Cardiac fibroblast (primary cell): Measurements from ENCODE around the gene IL1RN.
A peak's percentile ranks its signal among the peaks of the same experiment; 100 is the strongest.

Source experiments
- DNase-seq, 2 donors: peaks; one replicate each; pipeline versions ENCODE4 v3.0.0 to v3.0.0-alpha.2; 2010; ENCODE audit warnings: low read depth in 2 of 2
- H3K4me3 ChIP-seq, 2 donors: replicated peaks in 1 of 2; 1 replicate in 1 of 2; 2 replicates in 1 of 2; pipeline ENCODE4 v1.5.1; 2011; ENCODE audit warnings: low read depth in 2 of 2, low read length in 2 of 2, mild to moderate bottlenecking in 2 of 2, moderate library complexity in 1 of 2
- TF ChIP-seq, protein P1 (sequence below): IDR thresholded peaks from one replicate; pipeline ENCODE4 v1.5.1; 2011; ENCODE audit warnings: low read depth, mild to moderate bottlenecking, low read length, inconsistent platforms

Gene IL1RN, protein sequence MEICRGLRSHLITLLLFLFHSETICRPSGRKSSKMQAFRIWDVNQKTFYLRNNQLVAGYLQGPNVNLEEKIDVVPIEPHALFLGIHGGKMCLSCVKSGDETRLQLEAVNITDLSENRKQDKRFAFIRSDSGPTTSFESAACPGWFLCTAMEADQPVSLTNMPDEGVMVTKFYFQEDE

DNA sequence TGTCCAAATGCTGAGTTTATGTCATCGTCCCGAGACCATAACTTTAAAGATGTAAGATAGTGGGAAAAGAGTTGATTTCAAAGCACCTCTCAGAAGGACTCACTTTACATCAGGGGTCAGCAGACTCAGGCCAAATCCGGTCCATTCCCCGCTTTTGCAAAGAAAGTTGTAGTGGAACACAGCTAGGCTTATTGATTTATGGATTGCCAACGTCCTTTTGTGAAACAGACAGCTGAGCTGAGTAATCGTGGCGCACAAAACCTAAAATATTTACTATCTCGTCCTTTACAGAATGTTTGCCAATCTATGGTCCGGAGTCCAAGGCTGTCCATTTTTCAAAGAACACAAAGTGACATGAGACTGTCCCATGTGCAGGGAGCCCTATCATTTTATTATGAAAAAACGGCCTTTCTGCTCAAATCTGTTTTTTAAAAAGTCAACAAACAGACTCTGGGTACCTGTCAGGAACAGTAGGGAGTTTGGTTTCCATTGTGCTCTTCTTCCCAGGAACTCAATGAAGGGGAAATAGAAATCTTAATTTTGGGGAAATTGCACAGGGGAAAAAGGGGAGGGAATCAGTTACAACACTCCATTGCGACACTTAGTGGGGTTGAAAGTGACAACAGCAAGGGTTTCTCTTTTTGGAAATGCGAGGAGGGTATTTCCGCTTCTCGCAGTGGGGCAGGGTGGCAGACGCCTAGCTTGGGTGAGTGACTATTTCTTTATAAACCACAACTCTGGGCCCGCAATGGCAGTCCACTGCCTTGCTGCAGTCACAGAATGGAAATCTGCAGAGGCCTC is at the start of gene IL1RN:
Gene IL1RN, plus strand, starts transcription at position 754 of the 801 bp plus-strand sequence. Its CDS starts 27 bp downstream, at position 781.
- DNase-seq: no peak
- no peak within 1 kb of the TSS for H3K4me3 ChIP-seq
- TF ChIP-seq, protein P1, sequence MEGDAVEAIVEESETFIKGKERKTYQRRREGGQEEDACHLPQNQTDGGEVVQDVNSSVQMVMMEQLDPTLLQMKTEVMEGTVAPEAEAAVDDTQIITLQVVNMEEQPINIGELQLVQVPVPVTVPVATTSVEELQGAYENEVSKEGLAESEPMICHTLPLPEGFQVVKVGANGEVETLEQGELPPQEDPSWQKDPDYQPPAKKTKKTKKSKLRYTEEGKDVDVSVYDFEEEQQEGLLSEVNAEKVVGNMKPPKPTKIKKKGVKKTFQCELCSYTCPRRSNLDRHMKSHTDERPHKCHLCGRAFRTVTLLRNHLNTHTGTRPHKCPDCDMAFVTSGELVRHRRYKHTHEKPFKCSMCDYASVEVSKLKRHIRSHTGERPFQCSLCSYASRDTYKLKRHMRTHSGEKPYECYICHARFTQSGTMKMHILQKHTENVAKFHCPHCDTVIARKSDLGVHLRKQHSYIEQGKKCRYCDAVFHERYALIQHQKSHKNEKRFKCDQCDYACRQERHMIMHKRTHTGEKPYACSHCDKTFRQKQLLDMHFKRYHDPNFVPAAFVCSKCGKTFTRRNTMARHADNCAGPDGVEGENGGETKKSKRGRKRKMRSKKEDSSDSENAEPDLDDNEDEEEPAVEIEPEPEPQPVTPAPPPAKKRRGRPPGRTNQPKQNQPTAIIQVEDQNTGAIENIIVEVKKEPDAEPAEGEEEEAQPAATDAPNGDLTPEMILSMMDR: no peak

DNA sequence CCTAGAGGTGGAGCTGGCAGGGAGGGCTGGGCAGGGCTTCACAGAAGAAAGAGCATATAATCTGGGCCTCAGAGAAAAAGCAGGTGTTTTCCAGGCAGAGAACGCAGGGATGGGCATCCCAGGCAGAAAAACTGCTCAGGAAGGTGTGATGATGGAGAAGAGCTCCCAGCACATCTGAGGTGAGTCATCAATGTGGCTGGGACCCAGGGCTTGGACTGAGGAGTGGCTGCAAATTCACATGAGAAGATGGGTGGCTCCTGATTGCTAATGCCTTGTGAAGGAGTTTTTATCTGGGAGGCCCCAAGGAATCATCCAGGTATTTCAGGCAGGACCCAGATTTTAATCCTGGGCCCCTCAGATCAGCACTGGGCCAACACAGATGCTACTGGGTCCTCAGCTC is 49.5 kb upstream of the IL1RN start:
- DNase-seq: no peak
- no peak overlapping the region for H3K4me3 ChIP-seq
- TF ChIP-seq, protein P1: no peak

DNA sequence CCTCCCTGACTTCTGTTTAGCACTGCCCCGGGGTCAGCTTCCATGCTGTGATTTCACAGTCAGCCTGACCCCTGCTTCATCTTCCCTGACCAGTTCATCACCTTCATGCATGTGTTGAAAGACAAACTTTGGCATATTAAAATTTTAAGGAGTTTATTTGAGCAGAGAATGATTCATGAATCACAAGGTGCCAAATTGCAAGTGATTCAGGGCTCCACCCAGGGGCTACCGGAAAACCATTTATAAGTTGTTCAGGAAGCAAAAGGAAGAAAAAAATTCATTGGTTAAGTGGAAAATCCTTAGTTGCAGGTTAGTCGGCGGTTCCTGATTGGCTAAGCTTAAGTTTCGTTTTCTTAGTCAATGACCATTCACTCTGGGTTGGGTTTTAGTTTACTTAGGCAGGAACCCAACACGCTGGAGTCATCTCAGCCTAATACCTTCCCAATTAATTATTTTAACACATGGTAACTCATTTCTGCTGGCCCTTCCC is 49.0 kb upstream of the IL1RN start:
- peak; percentile 9 to 38 for DNase-seq
- H3K4me3 ChIP-seq: no peak overlapping the region
- TF ChIP-seq, protein P1: no peak

DNA sequence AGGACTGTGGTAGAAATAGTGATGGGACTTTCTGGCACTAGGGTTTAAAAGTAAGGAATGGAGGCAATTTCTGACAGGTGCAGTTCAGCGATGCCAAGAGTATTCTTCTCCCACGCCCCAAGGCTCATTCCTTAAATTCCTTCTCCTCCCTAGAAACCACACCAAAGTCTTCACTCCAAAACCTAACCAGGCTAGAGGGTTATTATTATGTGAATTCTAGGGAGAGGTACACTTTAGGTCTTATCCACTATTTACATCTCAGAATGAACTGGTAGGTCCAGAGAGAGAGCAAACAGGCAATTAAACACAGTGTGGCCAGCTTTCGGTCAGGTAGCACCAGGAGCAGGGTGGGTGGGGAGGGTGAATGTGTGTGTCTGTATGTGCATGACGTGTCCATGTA is 48.3 kb upstream of the IL1RN start:
- H3K4me3 ChIP-seq: no peak overlapping the region
- DNase-seq: no peak
- TF ChIP-seq, protein P1: no peak

DNA sequence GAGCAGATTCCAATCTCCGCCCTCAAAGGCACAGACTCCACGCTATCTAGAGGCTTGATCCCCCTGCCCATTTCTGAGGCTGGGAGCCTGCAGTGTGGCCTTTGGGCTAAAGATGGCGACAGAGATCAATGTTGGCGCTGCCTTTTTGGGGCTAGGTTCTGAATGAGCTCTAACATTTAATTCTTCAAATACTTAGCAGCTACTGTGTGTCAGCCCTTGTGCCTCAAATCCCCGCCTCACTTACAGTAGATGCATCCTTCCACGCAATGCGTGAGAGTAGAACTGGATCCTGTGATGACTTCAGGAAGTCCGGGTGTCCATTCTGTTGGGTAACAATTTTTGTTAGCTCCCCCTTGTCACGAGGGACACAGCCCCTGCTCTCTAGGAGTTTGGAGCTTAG is 47.3 kb upstream of the IL1RN start:
- no peak overlapping the region for H3K4me3 ChIP-seq
- TF ChIP-seq, protein P1: peak; percentile 78
- peak; percentile 28 to 31 for DNase-seq

DNA sequence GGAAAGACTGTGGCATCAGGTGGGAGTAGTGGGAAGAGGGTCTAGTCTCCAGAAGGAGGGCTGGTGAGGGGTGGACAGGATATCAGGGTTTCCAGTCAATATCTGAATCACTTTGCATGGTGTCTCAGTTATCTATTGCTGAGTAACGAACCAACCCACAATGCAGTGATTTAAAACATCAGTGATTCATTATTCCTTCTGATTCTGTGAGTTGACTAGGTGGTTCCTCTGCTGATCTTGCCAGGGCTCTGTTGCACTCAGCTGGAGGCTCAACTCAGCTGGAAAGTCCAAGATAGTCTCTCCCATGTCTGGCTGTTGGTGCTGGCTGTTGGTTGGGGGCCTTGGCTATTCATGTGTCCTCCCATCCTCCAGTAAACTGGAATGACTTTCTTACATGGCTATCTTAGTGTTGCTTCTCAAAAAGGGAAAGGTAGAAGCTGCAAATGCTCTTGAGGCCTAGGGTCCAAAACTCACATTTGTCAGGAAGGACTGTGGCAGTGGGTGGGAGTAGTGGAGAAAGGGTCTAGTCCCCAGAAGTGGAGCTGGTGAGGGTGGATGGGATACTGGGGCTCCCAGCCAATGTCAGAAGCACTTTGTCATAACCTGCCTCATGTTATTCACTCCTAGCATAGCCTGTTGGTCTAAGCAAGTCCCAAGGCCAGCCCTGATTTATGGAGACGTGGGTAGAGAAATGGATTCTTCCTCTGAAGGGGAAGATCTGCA is 45.7 kb upstream of the IL1RN start:
- H3K4me3 ChIP-seq: no peak overlapping the region
- TF ChIP-seq, protein P1: no peak
- DNase-seq: no peak
